K562 (cell line): ENCODE results near the gene UCP3. TPM values are rescaled to one million over a fixed set of nuclear protein-coding genes. Genes with fewer than 3 reads are reported as not detected.

Source experiments
- ATAC-seq: fragments of 200-7000 bp; cut with Tn5 transposase; 3 replicates; pipeline ENCODE4 v1.9.1; 2020; ENCODE audit warnings: moderate library complexity
- BruUV-seq: library from RNA; stranded (reverse); fragments of 400-500 nt; replicated peaks from 2 replicates; lab custom pipeline; 2021; lab: Mats Ljungman, UMichigan
- CTCF ChIA-PET: fragments of 300-600 bp; formaldehyde crosslinking; extraction: SDS; loops from one replicate; lab custom pipeline; 2021; ENCODE audit warnings: low intra/inter-chr PET ratio; lab: Yijun Ruan, JAX
- POLR2A ChIA-PET: fragments of 300-600, 350-650 bp; sonication (Branson Sonifier 250); formaldehyde crosslinking; extraction: SDS; loops from one replicate; lab custom pipeline; 2021; ENCODE audit warnings: antibody characterized with exemption, inconsistent platforms; lab: Yijun Ruan, JAX
- DNase-seq, 4 experiments: peaks; one replicate each; pipeline versions ENCODE4 v3.0.0 to v3.0.0-alpha.2; 2011 to 2018; ENCODE audit warnings: low spot score in 3 of 4, mixed read lengths in 3 of 4; ENCODE audit errors: extremely low read depth in 1 of 4
- FAIRE-seq: peaks from 2 replicates; lab custom pipeline; 2011; peaks lifted over from hg19 to GRCh38; lab: Jason Lieb, UNC
- H2AFZ ChIP-seq: 2 replicates; pipeline ENCODE4 v1.6.0; 2011; ENCODE audit warnings: low read depth, low read length, control low read depth, inconsistent platforms
- H3K27ac ChIP-seq: fragments of 200-600 bp; 3 replicates; pipeline ENCODE4 v1.8.0; 2011; ENCODE audit warnings: low read depth, mild to moderate bottlenecking, control low read depth, inconsistent platforms, low read length, moderate library complexity, mixed read lengths; ENCODE audit errors: extremely low read depth
- H3K27me3 ChIP-seq, 2 experiments: fragments of 300-600 bp in 1 of 2; 2 replicates in 1 of 2; 3 replicates in 1 of 2; pipeline versions ENCODE4 v1.6.0 to v1.8.0; 2011; ENCODE audit warnings: inconsistent platforms in 2 of 2, low read length in 2 of 2, mild to moderate bottlenecking in 1 of 2, mixed read lengths in 1 of 2, moderate library complexity in 1 of 2; ENCODE audit not compliant: control insufficient read depth in 2 of 2, insufficient read depth in 2 of 2
- H3K36me3 ChIP-seq: fragments of 300-600 bp; 3 replicates; pipeline ENCODE4 v1.8.0; 2011; ENCODE audit warnings: mild to moderate bottlenecking, low read length, inconsistent platforms; ENCODE audit not compliant: control insufficient read depth, insufficient read depth
- H3K4me1 ChIP-seq, 2 experiments: fragments of 200-600 bp in 1 of 2; replicated peaks in 1 of 2; 2 replicates in 1 of 2; 3 replicates in 1 of 2; pipeline versions ENCODE4 v1.5.1 to v1.8.0; 2011; ENCODE audit warnings: inconsistent platforms in 2 of 2, low read length in 2 of 2, mild to moderate bottlenecking in 1 of 2, mixed read lengths in 1 of 2, moderate library complexity in 1 of 2; ENCODE audit not compliant: control insufficient read depth in 2 of 2, insufficient read depth in 2 of 2
- H3K4me2 ChIP-seq: 2 replicates; pipeline ENCODE4 v1.6.1; 2011; ENCODE audit warnings: low read length, control low read depth, inconsistent platforms, mixed read lengths; ENCODE audit not compliant: insufficient read depth
- H3K4me3 ChIP-seq: fragments of 200-600 bp; sonication (generic), shearing (Covaris generic); 2 replicates; pipeline ENCODE4 v1.5.1; 2016; ENCODE audit warnings: control low read depth, inconsistent platforms
- H3K79me2 ChIP-seq: fragments of 200-600 bp; 3 replicates; pipeline ENCODE4 v1.8.0; 2011; ENCODE audit warnings: low read length, inconsistent platforms; ENCODE audit not compliant: control insufficient read depth, insufficient read depth
- H3K9ac ChIP-seq, 2 experiments: 2 replicates each; pipeline versions ENCODE4 v1.6.0 to v1.6.1; 2011; ENCODE audit warnings: low read depth in 2 of 2, low read length in 2 of 2, control low read depth in 1 of 2, inconsistent platforms in 1 of 2, mild to moderate bottlenecking in 1 of 2, mixed read lengths in 1 of 2; ENCODE audit not compliant: insufficient read depth in 1 of 2
- H3K9me1 ChIP-seq: one replicate; pipeline ENCODE4 v1.6.0; 2011; ENCODE audit warnings: inconsistent platforms, mild to moderate bottlenecking, low read length, moderate library complexity; ENCODE audit not compliant: control insufficient read depth, insufficient read depth
- H3K9me3 ChIP-seq: replicated peaks from 2 replicates; pipeline ENCODE4 v1.5.1; 2011; ENCODE audit warnings: low read depth, low read length, inconsistent platforms; ENCODE audit not compliant: control insufficient read depth, insufficient read depth
- H4K20me1 ChIP-seq: replicated peaks from 2 replicates; pipeline ENCODE4 v1.6.1; 2011; ENCODE audit warnings: low read length, inconsistent platforms, mixed read lengths; ENCODE audit not compliant: control insufficient read depth, insufficient read depth
- JUNB ChIP-seq: fragments of 450-650 bp; formaldehyde crosslinking; conservative IDR thresholded peaks from 2 replicates; pipeline ENCODE4 v1.4.0; 2020; ENCODE audit warnings: mild to moderate bottlenecking
- MEF2A ChIP-seq: IDR thresholded peaks from 2 replicates; pipeline ENCODE4 v1.6.1; 2011; ENCODE audit warnings: low read depth, mild to moderate bottlenecking, low read length, moderate library complexity; ENCODE audit not compliant: control insufficient read depth
- TCF15 ChIP-seq: fragments of 250-450 bp; sonication (Bioruptor Pico); IDR thresholded peaks from 2 replicates; pipeline ENCODE4 v1.8.0; 2022; ENCODE audit warnings: moderate library complexity, mild to moderate bottlenecking, inconsistent platforms
- ZNF263 ChIP-seq: sonication (generic); formaldehyde crosslinking; IDR thresholded peaks from 2 replicates; pipeline ENCODE4 v1.8.0; 2022; ENCODE audit warnings: mild to moderate bottlenecking, missing genetic modification reagents, borderline replicate concordance
- WGBS: fragments of 100-300 bp; shearing (Covaris generic); methylation state at CpG from one replicate; pipeline ENCODE4 v1.1.6; 2016; ENCODE audit warnings: low coverage, mixed read lengths; ENCODE audit not compliant: insufficient coverage; ENCODE audit errors: missing lambda C conversion rate; 5-methylcytosine and 5-hydroxymethylcytosine counted together
- in situ Hi-C: fragments of 300-500 bp; cut with MboI; formaldehyde crosslinking; loops from 4 replicates; pipeline ENCODE4 v1.15.0; 2018; ENCODE audit warnings: inconsistent platforms, mixed read lengths
- intact Hi-C: fragments of 100-400 bp; cut with micrococcal nuclease; formaldehyde crosslinking; loops from 2 replicates; pipeline ENCODE4 v1.14.2; 2022
- polyA plus RNA-seq, 8 experiments: library from polyadenylated mRNA; depleted of rRNA in 4 of 8; stranded (reverse) in 5 of 8; unstranded in 3 of 8; fragments of >200 nt; fragmentation: Nextera tagmentation in 2 of 8; fragmentation: Illumina TruSeq in 1 of 8; extraction: Ambion mirVana in 2 of 8; extraction: Trizol in 1 of 8; gene quantifications; 2 replicates each; pipeline versions ENCODE4 v1.2.1 to v1.2.3, GENCODE V29; 2011 to 2014; ENCODE audit warnings: inconsistent platforms in 1 of 8, missing spikeins in 1 of 8
- total RNA-seq, 7 experiments: library from RNA; depleted of rRNA in 6 of 7; stranded (reverse); fragments of >200 nt in 6 of 7; fragmentation: Illumina TruSeq in 2 of 7; extraction: Trizol in 2 of 7; gene quantifications; 2 replicates each; pipeline versions ENCODE4 v1.2.1 to v1.2.3, GENCODE V29; 2011 to 2021; ENCODE audit warnings: low replicate concordance in 1 of 7

The UCP3 gene
- total and polyA plus RNA-seq, 9 of the 15 experiments (the other 6 are each of a cell fraction or from before 2014, with no cell fraction given), result 0.05 to 0.65 (median 0.25) TPM; not detected in 2

GRCh38 chr11:73963861-73964260 is 45.0 kb downstream of the UCP3 start:
- Histone ChIP-seq H3K4me3 (no peak overlapping the region), H3K79me2 (no peaks in the 10 kb centered on the region), H3K9me3 (no peaks in the 10 kb centered on the region), H3K9me1 (no peaks in the 10 kb centered on the region), H3K4me1 (peaks cover 0 to 9% of the 10 kb centered on the region in 2 experiments; a peak in 2 of 5 replicates), H2AFZ (peak overlapping the region; percentile 87; the same call in 1 of the 2 replicates), H4K20me1 (no peaks in the 10 kb centered on the region), H3K27me3 (no peaks in the 10 kb centered on the region; a peak in 1 of 5 replicates), H3K9ac (peak overlapping the region in 1 of 2 experiments; percentile 69; a peak in 2 of 4 replicates), H3K36me3 (no peaks in the 10 kb centered on the region), H3K27ac (no peak overlapping the region), H3K4me2 (no peak overlapping the region)
- no peak for DNase-seq
- POLR2A ChIA-PET, result interaction anchor here (0.6 to 1.1 kb wide), 4 partner anchors 9 to 258 kb away, joined by 3 read pairs; partner anchors contain the start of gene DNAJB13
- no peak for FAIRE-seq
- CTCF ChIA-PET, result interaction anchor here (0.6 to 2.8 kb wide), 5 partner anchors 14 to 486 kb away, joined by 3 to 14 read pairs (median 5); no protein-coding TSS in a partner anchor
- no TSS peak for BruUV-seq
- 48% methylated on average over 8 of the region's 8 CpGs for WGBS
- in situ Hi-C loops, result loop anchor here (10.0 kb wide), 1 partner anchor 491 kb away; no protein-coding TSS in a partner anchor
- intact Hi-C loops, result loop anchor here (1.0 to 2.0 kb wide), 5 partner anchors 69 to 485 kb away; no protein-coding TSS in a partner anchor
- TF ChIP-seq MEF2A (peak; percentile 87), ZNF263 (CRISPR knock-in tag) (peak; percentile 22; the same call in 1 of the 2 replicates), TCF15 (CRISPR knock-in tag) (no peak), JUNB (no peak)
- no peak for ATAC-seq
